Right lobe of liver (tissue), 6 donors: ENCODE results near the gene PER2. TPM values are rescaled to one million over a fixed set of nuclear protein-coding genes. Genes with fewer than 3 reads are reported as not detected.
A peak's percentile ranks its signal among the peaks of the same experiment; 100 is the strongest.

Experiments
- ATAC-seq, 4 donors: fragments of 200-7000 bp; cut with Tn5 transposase; one replicate each; pipeline ENCODE4 v1.9.1; 2020; ENCODE audit warnings: mild to moderate bottlenecking in 4 of 4, moderate library complexity in 4 of 4
- DNase-seq, 3 donors: peaks; one replicate each; pipeline ENCODE4 v3.0.0-alpha.2; 2020
- H3K27ac ChIP-seq, 3 donors: fragments of 200-600 bp; one replicate each; pipeline ENCODE4 v1.8.0; 2022
- H3K27me3 ChIP-seq, 2 donors: fragments of 200-600 bp; one replicate each; pipeline ENCODE4 v1.8.0; 2022
- H3K36me3 ChIP-seq, 4 donors: fragments of 200-600 bp; sonication (generic) in 1 of 4; one replicate each; pipeline versions ENCODE4 v1.5.1 to v1.8.0; 2017 to 2022; ENCODE audit warnings: control low read depth in 1 of 4
- H3K4me1 ChIP-seq, 4 donors: fragments of 200-600 bp; sonication (generic) in 1 of 4; one replicate each; pipeline versions ENCODE4 v1.5.1 to v1.8.0; 2017 to 2022; ENCODE audit warnings: control low read depth in 1 of 4
- H3K4me3 ChIP-seq, 3 donors: fragments of 200-600 bp; one replicate each; pipeline ENCODE4 v1.8.0; 2022
- H3K9me3 ChIP-seq, 4 donors: fragments of 200-600 bp; sonication (generic) in 1 of 4; one replicate each; pipeline versions ENCODE4 v1.5.1 to v1.8.0; 2017 to 2022; ENCODE audit warnings: control low read depth in 1 of 4
- POLR2A ChIP-seq: fragments of 450-650 bp; IDR thresholded peaks from one replicate; pipeline ENCODE4 v1.6.1; 2017; ENCODE audit warnings: antibody characterized with exemption, mild to moderate bottlenecking
- WGBS: methylation state at CpG from one replicate; pipeline ENCODE4 v1.1.6; 2018; ENCODE audit warnings: low coverage, low lambda C conversion rate; ENCODE audit not compliant: insufficient coverage; ENCODE audit errors: missing lambda C conversion rate; 5-methylcytosine and 5-hydroxymethylcytosine counted together
- intact Hi-C, 2 donors: fragments of 100-400 bp; cut with DNase I; formaldehyde crosslinking; loops; one replicate each; pipeline versions ENCODE4 v1.11.2 to v1.14.1; 2022
- total RNA-seq, 6 experiments: library from RNA; depleted of rRNA in 2 of 6; stranded (reverse); fragments of >200 nt in 2 of 6; fragmentation: NEBNext Ultra II Directional in 3 of 6; extraction: Animal tissue kit (Norgen Biotek cat#: 25700) in 3 of 6; gene quantifications; one replicate each; pipeline versions ENCODE4 v1.1.0 to v1.2.4, GENCODE V29; 2016 to 2023
- TF ChIP-seq, protein P1 (sequence below), 4 donors: fragments of 200-600 bp in 3 of 4; fragments of 450-650 bp in 1 of 4; IDR thresholded peaks; one replicate each; pipeline versions ENCODE4 v1.5.1 to v1.8.0; 2016 to 2022; ENCODE audit warnings: antibody characterized with exemption in 4 of 4, mild to moderate bottlenecking in 2 of 4
- donor health status: DM: no; HTN: yes; CAD: no.
- donor health status: DM: no; HTN: no; CAD: no.
- donor health status: DM: no; HTN: no; CAD: no.
- donor health status: DM: no; HTN: yes; CAD: no.
- donor health status: DM: no; HTN: yes; CAD: no.

PER2 gene
- total RNA-seq, 6 experiments from 2014 or later, result 4.5 to 12.5 (median 6.1) TPM

- H3K4me1 ChIP-seq, result peaks cover 0 to 15% (median 6%) of the 10 kb centered on the region in 4 donors
- intact Hi-C loops, result no loop called here
- H3K27ac ChIP-seq, result peak overlapping the region; percentile 93 to 98 (median 94)
- 29% methylated on average over 5 of the region's 5 CpGs for WGBS
- H3K4me3 ChIP-seq, result no peak overlapping the region
- no peaks in the 10 kb centered on the region for H3K9me3 ChIP-seq
- TF ChIP-seq POLR2A, result no peak
- TF ChIP-seq, protein P1, sequence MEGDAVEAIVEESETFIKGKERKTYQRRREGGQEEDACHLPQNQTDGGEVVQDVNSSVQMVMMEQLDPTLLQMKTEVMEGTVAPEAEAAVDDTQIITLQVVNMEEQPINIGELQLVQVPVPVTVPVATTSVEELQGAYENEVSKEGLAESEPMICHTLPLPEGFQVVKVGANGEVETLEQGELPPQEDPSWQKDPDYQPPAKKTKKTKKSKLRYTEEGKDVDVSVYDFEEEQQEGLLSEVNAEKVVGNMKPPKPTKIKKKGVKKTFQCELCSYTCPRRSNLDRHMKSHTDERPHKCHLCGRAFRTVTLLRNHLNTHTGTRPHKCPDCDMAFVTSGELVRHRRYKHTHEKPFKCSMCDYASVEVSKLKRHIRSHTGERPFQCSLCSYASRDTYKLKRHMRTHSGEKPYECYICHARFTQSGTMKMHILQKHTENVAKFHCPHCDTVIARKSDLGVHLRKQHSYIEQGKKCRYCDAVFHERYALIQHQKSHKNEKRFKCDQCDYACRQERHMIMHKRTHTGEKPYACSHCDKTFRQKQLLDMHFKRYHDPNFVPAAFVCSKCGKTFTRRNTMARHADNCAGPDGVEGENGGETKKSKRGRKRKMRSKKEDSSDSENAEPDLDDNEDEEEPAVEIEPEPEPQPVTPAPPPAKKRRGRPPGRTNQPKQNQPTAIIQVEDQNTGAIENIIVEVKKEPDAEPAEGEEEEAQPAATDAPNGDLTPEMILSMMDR (IDR thresholded peaks at IDR 0.05), result no peak
- ATAC-seq (peak; percentile 86 to 93 (median 90)), DNase-seq (peak; percentile 63 to 79 (median 76))
- no peaks in the 10 kb centered on the region for H3K27me3 ChIP-seq
- H3K36me3 ChIP-seq, result no peaks in the 10 kb centered on the region
Measured at GRCh38 chr2:238306672-238306998, 18.2 kb upstream of the PER2 start.

DNA sequence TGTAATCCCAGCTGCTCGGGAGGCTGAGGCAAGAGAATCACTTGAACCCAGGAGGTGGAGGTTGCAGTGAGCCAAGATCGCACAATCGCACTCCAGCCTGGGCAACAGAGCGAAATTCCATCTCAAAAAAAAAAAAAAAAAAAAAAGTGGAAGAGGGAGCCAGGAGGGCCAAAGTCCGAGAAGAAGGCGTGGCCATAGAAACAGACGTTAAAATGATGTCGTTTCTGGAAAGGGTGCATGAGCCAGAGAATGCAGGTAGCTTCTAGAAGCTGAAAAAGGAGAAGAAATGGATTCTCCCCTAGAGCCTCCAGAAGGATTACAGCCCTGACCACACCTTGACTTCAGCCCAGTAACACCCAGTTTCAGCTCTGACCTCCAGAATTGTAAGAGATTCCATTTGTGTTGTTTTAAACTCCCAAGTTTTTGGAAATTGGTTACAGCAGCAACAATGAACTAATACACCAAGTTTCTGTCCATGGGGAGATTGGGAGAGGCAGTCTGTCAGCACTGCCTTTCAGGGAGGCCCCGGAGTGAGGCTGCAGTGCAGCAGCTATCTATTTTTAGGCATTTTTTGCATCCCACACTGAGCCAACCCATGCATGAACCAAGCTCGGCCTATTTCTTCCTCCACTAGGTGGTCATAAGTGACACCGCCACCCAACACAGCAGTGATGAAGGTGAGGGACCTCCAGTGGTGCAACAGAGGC lies 17.7 kb upstream of the PER2 start:
- no peaks in the 10 kb centered on the region for H3K27me3 ChIP-seq
- peaks cover 0 to 17% (median 8%) of the 10 kb centered on the region in 4 donors for H3K4me1 ChIP-seq
- intact Hi-C loops, result no loop called here
- DNase-seq (peak in 1 of 3 donors; percentile 72), ATAC-seq (peak; percentile 74 to 84 (median 80))
- peak overlapping the region; percentile 93 to 98 (median 94) for H3K27ac ChIP-seq
- H3K4me3 ChIP-seq, result no peak overlapping the region
- H3K36me3 ChIP-seq, result no peaks in the 10 kb centered on the region
- TF ChIP-seq, protein P1 (IDR thresholded peaks at IDR 0.05), result no peak
- TF ChIP-seq POLR2A, result no peak
- 31% methylated on average over 9 of the region's 11 CpGs for WGBS
- H3K9me3 ChIP-seq, result no peaks in the 10 kb centered on the region

GRCh38 chr2:238305092-238305862 lies 16.9 kb upstream of the PER2 start:
- peak overlapping the region in 2 of 3 donors; percentile 93 to 98 for H3K27ac ChIP-seq
- no peak for TF ChIP-seq POLR2A
- TF ChIP-seq, protein P1 (IDR thresholded peaks at IDR 0.05), result peak in 3 of 4 donors; percentile 14 to 31 (median 16)
- H3K36me3 ChIP-seq, result no peaks in the 10 kb centered on the region
- 80% methylated on average over 9 of the region's 12 CpGs for WGBS
- no peak for DNase-seq
- intact Hi-C loops, result no loop called here
- no peak overlapping the region for H3K4me3 ChIP-seq
- peaks cover 0 to 25% (median 12%) of the 10 kb centered on the region in 4 donors for H3K4me1 ChIP-seq
- ATAC-seq, result peak in 2 of 4 donors; percentile 1 to 11
- no peaks in the 10 kb centered on the region for H3K27me3 ChIP-seq
- no peaks in the 10 kb centered on the region for H3K9me3 ChIP-seq

DNA sequence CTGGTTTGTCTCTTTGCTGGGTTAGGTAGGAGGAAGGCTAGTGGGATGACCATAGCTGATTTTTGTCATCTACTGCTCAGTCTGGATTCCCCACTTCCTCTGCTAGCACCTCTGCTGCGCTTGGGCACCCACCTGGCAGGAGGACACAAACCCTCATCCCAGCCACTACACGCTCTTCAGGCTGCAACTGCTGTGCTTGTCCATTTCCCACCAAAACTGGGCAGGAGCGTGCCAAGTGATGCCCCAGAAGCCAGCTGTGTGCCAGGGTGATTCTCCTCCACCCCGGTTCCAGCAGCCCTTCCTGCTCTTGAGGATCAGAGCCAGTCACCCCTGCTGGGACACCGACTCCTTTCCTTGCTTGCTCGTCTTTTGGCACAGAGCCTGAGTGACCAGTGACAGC lies 15.7 kb upstream of the PER2 start:
- H3K4me1 ChIP-seq, result peaks cover 0 to 37% (median 17%) of the 10 kb centered on the region in 4 donors
- no peak overlapping the region for H3K4me3 ChIP-seq
- H3K27ac ChIP-seq, result no peak overlapping the region
- 100% methylated on average over 2 of the region's 6 CpGs for WGBS
- DNase-seq (peak in 1 of 3 donors; percentile 38), ATAC-seq (no peak)
- H3K36me3 ChIP-seq, result no peaks in the 10 kb centered on the region
- no peak for TF ChIP-seq POLR2A
- TF ChIP-seq, protein P1 (IDR thresholded peaks at IDR 0.05), result no peak
- no peaks in the 10 kb centered on the region for H3K27me3 ChIP-seq
- intact Hi-C loops, result no loop called here
- H3K9me3 ChIP-seq, result no peaks in the 10 kb centered on the region
